Activated CD4-positive, alpha-beta memory T cell treated with anti-CD3 and anti-CD28 coated beads for 36 hours (primary cell): ENCODE data around the gene SLC38A8. TPM values are rescaled to one million over a fixed set of nuclear protein-coding genes. Genes with fewer than 3 reads are reported as not detected.

ENCODE experiments used
- CTCF ChIA-PET: fragments of 350-600 bp; sonication (Branson Sonifier 250); formaldehyde crosslinking; loops from one replicate; lab custom pipeline; 2021; ENCODE audit warnings: antibody characterized with exemption, inconsistent platforms; lab: Charles Lee
- POLR2A ChIA-PET: fragments of 350-600 bp; sonication (Branson Sonifier 250); formaldehyde crosslinking; loops from one replicate; lab custom pipeline; 2021; ENCODE audit warnings: antibody characterized with exemption; lab: Charles Lee
- DNase-seq: peaks from one replicate; pipeline ENCODE4 v3.0.0-alpha.2; 2020
- H3K27ac Mint-ChIP-seq: one replicate; pipeline ENCODE4 v1.8.0; 2021; ENCODE audit warnings: mixed read lengths
- H3K27me3 Mint-ChIP-seq: one replicate; pipeline ENCODE4 v1.8.0; 2021; ENCODE audit warnings: mixed read lengths
- H3K36me3 Mint-ChIP-seq: one replicate; pipeline ENCODE4 v1.8.0; 2021; ENCODE audit warnings: mixed read lengths
- H3K4me1 Mint-ChIP-seq: one replicate; pipeline ENCODE4 v1.8.0; 2021; ENCODE audit warnings: low read depth, mixed read lengths
- H3K4me3 Mint-ChIP-seq: one replicate; pipeline ENCODE4 v1.8.0; 2021; ENCODE audit warnings: mild to moderate bottlenecking, mixed read lengths
- H3K9me3 Mint-ChIP-seq: one replicate; pipeline ENCODE4 v1.8.0; 2021; ENCODE audit warnings: mixed read lengths
- intact Hi-C: fragments of 100-400 bp; cut with micrococcal nuclease; formaldehyde crosslinking; loops from one replicate; pipeline ENCODE4 v1.15.1; 2023
- total RNA-seq, 2 experiments: library from RNA; stranded (reverse); gene quantifications; one replicate each; pipeline ENCODE4 v1.2.3, GENCODE V29; 2021

Gene SLC38A8
- not detected for total RNA-seq

GRCh38 chr16:84042308-84042878 is at the start of gene SLC38A8:
Gene SLC38A8 (minus strand): TSS chr16:84042795. CDS start chr16:84042157, 638 bp downstream.
- ChIA-PET CTCF (interaction anchor here (1.0 kb wide), 1 partner anchor 42 kb away, joined by 3 read pairs; no protein-coding TSS in a partner anchor), POLR2A (no interaction called here)
- Mint-ChIP-seq H3K27me3 (peaks cover 12% of the 10 kb centered on the region), H3K4me1 (peaks cover 11% of the 10 kb centered on the region), H3K27ac (no peak within 1 kb of the TSS), H3K9me3 (no peaks in the 10 kb centered on the region), H3K36me3 (peaks cover 1% of the 10 kb centered on the region), H3K4me3 (no peak within 1 kb of the TSS)
- no peak for DNase-seq
- intact Hi-C loops: no loop called here

- peaks cover 48% of the 10 kb centered on the region for H3K36me3 Mint-ChIP-seq
- CTCF ChIA-PET: no interaction called here
- H3K9me3 Mint-ChIP-seq: no peaks in the 10 kb centered on the region
- H3K27ac Mint-ChIP-seq: no peak overlapping the region
- peaks cover 26% of the 10 kb centered on the region for H3K4me1 Mint-ChIP-seq
- intact Hi-C loops: no loop called here
- POLR2A ChIA-PET: no interaction called here
- H3K4me3 Mint-ChIP-seq: no peak overlapping the region
- DNase-seq: no peak
- H3K27me3 Mint-ChIP-seq: no peaks in the 10 kb centered on the region
These were observed 48.9 kb upstream of the SLC38A8 start for GRCh38 chr16:84091460-84091859.

GRCh38 chr16:84090211-84090610 is 47.6 kb upstream of the SLC38A8 start:
- ChIA-PET CTCF (interaction anchor here (0.7 to 8.6 kb wide), 3 partner anchors 25 to 98 kb away, joined by 3 to 124 read pairs (median 103); partner anchors contain the start of gene TAF1C), POLR2A (interaction anchor here (0.6 to 1.3 kb wide), 2 partner anchors 12 to 27 kb away, joined by 3 to 5 read pairs; partner anchors contain the start of gene MBTPS1)
- H3K9me3 Mint-ChIP-seq: no peaks in the 10 kb centered on the region
- peaks cover 33% of the 10 kb centered on the region for H3K4me1 Mint-ChIP-seq
- DNase-seq: no peak
- intact Hi-C loops: no loop called here
- peaks cover 50% of the 10 kb centered on the region for H3K36me3 Mint-ChIP-seq
- no peaks in the 10 kb centered on the region for H3K27me3 Mint-ChIP-seq
- H3K4me3 Mint-ChIP-seq: no peak overlapping the region
- no peak overlapping the region for H3K27ac Mint-ChIP-seq

GRCh38 chr16:84088695-84089395 is 46.2 kb upstream of the SLC38A8 start:
- H3K4me1 Mint-ChIP-seq: peaks cover 39% of the 10 kb centered on the region
- POLR2A ChIA-PET: interaction anchor here (0.8 to 1.3 kb wide), 2 partner anchors 24 to 28 kb away, joined by 3 to 5 read pairs; partner anchors contain the start of gene MBTPS1
- intact Hi-C loops: loop anchor here (1.0 kb wide), 1 partner anchor 86 kb away; no protein-coding TSS in a partner anchor
- no peak overlapping the region for H3K4me3 Mint-ChIP-seq
- no peaks in the 10 kb centered on the region for H3K9me3 Mint-ChIP-seq
- no peak overlapping the region for H3K27ac Mint-ChIP-seq
- DNase-seq: peak; percentile 73
- CTCF ChIA-PET: interaction anchor here (0.6 to 8.6 kb wide), 16 partner anchors 12 to 99 kb away, joined by 3 to 124 read pairs (median 4); partner anchors contain the start of genes MBTPS1 and TAF1C
- peaks cover 44% of the 10 kb centered on the region for H3K36me3 Mint-ChIP-seq
- H3K27me3 Mint-ChIP-seq: no peaks in the 10 kb centered on the region

- H3K27ac Mint-ChIP-seq: no peak overlapping the region
- no peak for DNase-seq
- peaks cover 36% of the 10 kb centered on the region for H3K36me3 Mint-ChIP-seq
These were observed 45.0 kb upstream of the SLC38A8 start for GRCh38 chr16:84087466-84088151.

DNA sequence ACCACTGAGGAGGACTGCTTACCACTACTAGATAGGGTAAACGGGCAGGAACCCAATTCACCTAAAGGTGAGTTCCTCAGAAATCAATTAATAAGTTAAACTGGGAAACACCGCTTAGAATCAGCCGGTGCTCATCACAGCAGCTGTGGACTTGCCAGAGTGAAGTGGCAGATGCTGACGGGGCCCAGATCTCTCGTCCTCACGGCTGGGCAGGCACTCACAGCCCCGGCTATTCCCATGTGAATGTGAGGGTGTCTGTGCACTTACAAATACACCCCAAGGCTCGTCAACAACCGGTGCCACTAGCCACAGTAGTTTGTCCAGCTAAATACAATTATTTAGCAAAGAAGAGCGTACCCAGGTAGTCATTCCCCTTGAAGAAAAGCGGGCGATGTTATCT is 44.4 kb upstream of the SLC38A8 start:
- Mint-ChIP-seq H3K27me3 (no peaks in the 10 kb centered on the region), H3K36me3 (peaks cover 37% of the 10 kb centered on the region), H3K9me3 (no peaks in the 10 kb centered on the region), H3K4me3 (no peak overlapping the region), H3K27ac (no peak overlapping the region), H3K4me1 (peaks cover 39% of the 10 kb centered on the region)
- intact Hi-C loops: no loop called here
- ChIA-PET CTCF (interaction anchor here (8.3 to 8.6 kb wide), 2 partner anchors 89 to 101 kb away, joined by 103 to 124 read pairs; partner anchors contain the start of gene TAF1C), POLR2A (no interaction called here)
- no peak for DNase-seq

More at GRCh38 chr16:84087466-84088151, 45.0 kb upstream of the SLC38A8 start:
- ChIA-PET CTCF (interaction anchor here (0.7 to 8.6 kb wide), 9 partner anchors 13 to 637 kb away, joined by 3 to 124 read pairs (median 9); partner anchors contain the start of genes MBTPS1 and TAF1C), POLR2A (no interaction called here)
- Mint-ChIP-seq H3K4me3 (no peak overlapping the region), H3K27me3 (no peaks in the 10 kb centered on the region), H3K4me1 (peaks cover 39% of the 10 kb centered on the region), H3K9me3 (no peaks in the 10 kb centered on the region)
- intact Hi-C loops: loop anchor here (1.0 kb wide), 1 partner anchor 88 kb away; no protein-coding TSS in a partner anchor

DNA sequence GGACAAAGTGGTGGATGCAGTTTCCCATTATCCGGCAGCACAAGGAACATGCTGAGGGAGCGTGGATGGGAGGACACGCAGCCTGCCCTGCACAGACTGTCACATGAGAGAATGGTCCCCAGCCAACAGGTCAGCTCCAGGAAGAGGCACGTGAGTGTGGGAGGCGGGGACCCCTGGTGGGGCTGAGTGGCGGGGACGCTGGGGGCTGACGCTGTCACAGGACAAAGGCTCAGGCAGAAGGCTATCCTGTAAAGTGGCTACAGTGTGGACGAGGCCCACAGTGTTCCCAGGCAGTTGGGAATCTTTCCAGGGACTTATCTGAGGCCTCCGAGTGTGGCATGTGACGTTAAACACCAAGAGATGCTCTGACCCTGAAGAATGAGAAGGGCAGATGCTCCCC is 43.7 kb upstream of the SLC38A8 start:
- H3K27ac Mint-ChIP-seq: no peak overlapping the region
- peaks cover 39% of the 10 kb centered on the region for H3K4me1 Mint-ChIP-seq
- ChIA-PET CTCF (interaction anchor here (2.1 to 8.6 kb wide), 3 partner anchors 30 to 102 kb away, joined by 18 to 124 read pairs (median 103); partner anchors contain the start of genes MBTPS1 and TAF1C), POLR2A (no interaction called here)
- peaks cover 39% of the 10 kb centered on the region for H3K36me3 Mint-ChIP-seq
- no peaks in the 10 kb centered on the region for H3K9me3 Mint-ChIP-seq
- no peaks in the 10 kb centered on the region for H3K27me3 Mint-ChIP-seq
- no peak overlapping the region for H3K4me3 Mint-ChIP-seq
- DNase-seq: no peak
- intact Hi-C loops: no loop called here

DNA sequence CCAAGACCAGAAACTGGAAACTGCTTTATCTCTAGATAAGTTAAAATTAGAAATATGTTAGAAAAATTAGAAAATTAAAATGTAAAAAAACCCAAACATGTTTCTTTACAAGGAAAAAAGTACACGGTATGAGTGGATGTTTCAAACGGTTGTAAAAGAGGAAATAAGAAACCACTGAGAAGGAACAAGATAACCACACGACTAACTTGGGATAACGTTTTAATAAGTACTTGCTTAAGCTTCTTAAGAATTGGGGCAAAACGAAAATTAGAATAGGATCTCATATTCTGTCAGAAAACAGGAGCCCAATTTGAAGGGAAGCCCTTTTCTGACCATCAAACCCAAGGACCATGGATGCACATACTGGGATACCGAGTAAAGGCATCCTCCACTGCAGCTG is 43.2 kb upstream of the SLC38A8 start:
- Mint-ChIP-seq H3K4me1 (peaks cover 39% of the 10 kb centered on the region), H3K4me3 (no peak overlapping the region), H3K9me3 (no peaks in the 10 kb centered on the region), H3K36me3 (peaks cover 42% of the 10 kb centered on the region), H3K27ac (no peak overlapping the region), H3K27me3 (no peaks in the 10 kb centered on the region)
- CTCF ChIA-PET: interaction anchor here (0.6 to 8.6 kb wide), 6 partner anchors 11 to 102 kb away, joined by 3 to 124 read pairs (median 15); partner anchors contain the start of genes MBTPS1 and TAF1C
- intact Hi-C loops: loop anchor here (1.0 to 2.0 kb wide), 2 partner anchors 55 to 102 kb away; partner anchors contain the start of gene TAF1C
- no peak for DNase-seq
- POLR2A ChIA-PET: no interaction called here

GRCh38 chr16:84085271-84085667 is 42.7 kb upstream of the SLC38A8 start:
- POLR2A ChIA-PET: interaction anchor here (1.1 to 1.3 kb wide), 2 partner anchors 82 to 91 kb away, joined by 3 to 4 read pairs; no protein-coding TSS in a partner anchor
- DNase-seq: no peak
- peaks cover 45% of the 10 kb centered on the region for H3K36me3 Mint-ChIP-seq
- no peak overlapping the region for H3K4me3 Mint-ChIP-seq
- CTCF ChIA-PET: interaction anchor here (0.6 to 8.6 kb wide), 18 partner anchors 8 to 103 kb away, joined by 3 to 124 read pairs (median 6); partner anchors contain the start of genes MBTPS1 and TAF1C
- H3K4me1 Mint-ChIP-seq: peaks cover 39% of the 10 kb centered on the region
- H3K27ac Mint-ChIP-seq: no peak overlapping the region
- H3K27me3 Mint-ChIP-seq: no peaks in the 10 kb centered on the region
- H3K9me3 Mint-ChIP-seq: no peaks in the 10 kb centered on the region
- intact Hi-C loops: loop anchor here (1.0 to 2.0 kb wide), 2 partner anchors 56 to 102 kb away; partner anchors contain the start of gene TAF1C

GRCh38 chr16:84084570-84085270 is 42.1 kb upstream of the SLC38A8 start:
- DNase-seq: peak; percentile 79
- Mint-ChIP-seq H3K9me3 (no peaks in the 10 kb centered on the region), H3K4me1 (peaks cover 39% of the 10 kb centered on the region), H3K27me3 (no peaks in the 10 kb centered on the region), H3K4me3 (no peak overlapping the region), H3K27ac (no peak overlapping the region), H3K36me3 (peaks cover 49% of the 10 kb centered on the region)
- CTCF ChIA-PET: interaction anchor here (0.6 to 8.6 kb wide), 22 partner anchors 8 to 103 kb away, joined by 3 to 124 read pairs (median 6); partner anchors contain the start of genes MBTPS1, SLC38A8 and TAF1C
- intact Hi-C loops: loop anchor here (1.0 to 2.0 kb wide), 3 partner anchors 56 to 103 kb away; partner anchors contain the start of gene TAF1C
- POLR2A ChIA-PET: interaction anchor here (1.1 to 1.3 kb wide), 2 partner anchors 82 to 91 kb away, joined by 3 to 4 read pairs; no protein-coding TSS in a partner anchor
